GM18507 (cell line): Measurements from ENCODE around the gene GNL3.
A peak's percentile ranks its signal among the peaks of the same experiment; 100 is the strongest.
"Not testable (repeated sequence)": the region's sequence is repeated elsewhere in the genome, so short reads cannot be mapped to it uniquely, and the experiment has no call there.

Experiments used
- DNase-seq: peaks from one replicate; pipeline ENCODE4 v3.0.0; 2011; ENCODE audit warnings: low read depth; ENCODE audit not compliant: insufficient read length; ENCODE audit errors: extremely low spot score
- FAIRE-seq: peaks from 2 replicates; lab custom pipeline; 2011; peaks lifted over from hg19 to GRCh38; lab: Jason Lieb, UNC

The GNL3 gene, protein sequence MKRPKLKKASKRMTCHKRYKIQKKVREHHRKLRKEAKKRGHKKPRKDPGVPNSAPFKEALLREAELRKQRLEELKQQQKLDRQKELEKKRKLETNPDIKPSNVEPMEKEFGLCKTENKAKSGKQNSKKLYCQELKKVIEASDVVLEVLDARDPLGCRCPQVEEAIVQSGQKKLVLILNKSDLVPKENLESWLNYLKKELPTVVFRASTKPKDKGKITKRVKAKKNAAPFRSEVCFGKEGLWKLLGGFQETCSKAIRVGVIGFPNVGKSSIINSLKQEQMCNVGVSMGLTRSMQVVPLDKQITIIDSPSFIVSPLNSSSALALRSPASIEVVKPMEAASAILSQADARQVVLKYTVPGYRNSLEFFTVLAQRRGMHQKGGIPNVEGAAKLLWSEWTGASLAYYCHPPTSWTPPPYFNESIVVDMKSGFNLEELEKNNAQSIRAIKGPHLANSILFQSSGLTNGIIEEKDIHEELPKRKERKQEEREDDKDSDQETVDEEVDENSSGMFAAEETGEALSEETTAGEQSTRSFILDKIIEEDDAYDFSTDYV

GRCh38 chr3:52685709-52686691 lies at the start of gene GNL3, which contains the start of gene PBRM1:
GNL3 (plus strand) TSS chr3:52686032; CDS start chr3:52686093, 61 bp downstream.
PBRM1 (minus strand) TSS chr3:52685913.
- DNase-seq (peak; percentile 85), FAIRE-seq (peak; percentile 97)

DNA sequence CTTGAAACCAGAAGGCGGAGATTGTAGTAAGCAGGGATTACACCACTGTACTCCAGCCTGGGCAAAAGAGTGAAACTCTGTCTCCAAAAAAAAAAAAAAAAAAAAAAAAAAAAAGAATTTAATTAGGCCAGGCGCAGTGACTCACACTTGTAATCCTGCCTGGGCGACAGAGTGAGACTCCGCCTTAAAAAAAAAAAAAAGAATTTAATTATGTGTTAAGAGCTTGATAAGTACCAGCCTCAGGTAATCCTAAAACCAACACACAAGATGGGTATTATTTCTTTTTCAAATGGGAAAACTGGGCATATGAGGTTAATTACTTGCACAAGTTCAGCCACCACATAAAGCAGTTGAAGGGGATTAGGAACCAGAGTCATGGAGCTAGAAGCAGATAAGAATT lies 49.2 kb upstream of the GNL3 start:
- FAIRE-seq (no peak), DNase-seq (no peak)

DNA sequence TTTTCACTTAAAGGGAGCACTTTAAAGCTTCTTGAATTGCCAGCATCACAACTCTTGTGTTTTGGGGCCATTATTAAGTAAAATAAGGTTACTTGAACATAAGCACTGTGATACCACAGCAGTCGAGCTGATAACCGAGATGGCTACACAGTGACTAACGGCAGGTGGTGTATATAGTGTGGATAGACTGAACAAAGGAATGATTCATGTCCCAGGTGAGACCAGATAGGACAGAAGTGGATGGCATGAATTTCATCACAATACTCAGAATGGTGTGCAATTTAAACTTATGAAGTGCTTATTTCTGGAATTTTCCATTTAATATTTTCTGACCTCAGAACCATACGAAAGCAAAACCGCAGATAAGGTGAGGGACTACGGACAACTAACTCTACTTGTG lies 40.3 kb upstream of the GNL3 start:
- FAIRE-seq (no peak), DNase-seq (no peak)

GRCh38 chr3:52649461-52650210 lies 36.2 kb upstream of the GNL3 start:
- no peak for DNase-seq

GRCh38 chr3:52650439-52650838 lies 35.4 kb upstream of the GNL3 start:
- FAIRE-seq (no peak), DNase-seq (no peak)

More at GRCh38 chr3:52649461-52650210, 36.2 kb upstream of the GNL3 start:
- FAIRE-seq = no peak

DNA sequence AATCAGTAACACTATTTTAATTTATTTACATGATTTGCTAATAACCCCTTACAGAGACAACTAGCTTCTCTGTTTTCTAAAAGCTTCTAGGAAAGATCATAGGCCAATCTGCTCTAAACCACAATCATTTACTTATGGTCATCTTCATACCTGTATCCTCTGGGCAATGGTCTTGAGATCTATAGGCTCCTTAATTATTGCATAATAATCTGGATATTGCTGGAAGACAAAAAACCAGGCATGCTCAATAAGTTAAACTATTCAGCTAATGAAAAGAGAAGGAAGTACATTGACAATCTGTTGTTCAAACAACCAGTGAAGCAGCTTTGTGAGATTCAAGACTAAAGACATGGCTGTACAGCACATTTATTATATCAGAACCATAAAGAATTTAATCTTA lies 34.2 kb upstream of the GNL3 start:
- FAIRE-seq (no peak), DNase-seq (no peak)

DNA sequence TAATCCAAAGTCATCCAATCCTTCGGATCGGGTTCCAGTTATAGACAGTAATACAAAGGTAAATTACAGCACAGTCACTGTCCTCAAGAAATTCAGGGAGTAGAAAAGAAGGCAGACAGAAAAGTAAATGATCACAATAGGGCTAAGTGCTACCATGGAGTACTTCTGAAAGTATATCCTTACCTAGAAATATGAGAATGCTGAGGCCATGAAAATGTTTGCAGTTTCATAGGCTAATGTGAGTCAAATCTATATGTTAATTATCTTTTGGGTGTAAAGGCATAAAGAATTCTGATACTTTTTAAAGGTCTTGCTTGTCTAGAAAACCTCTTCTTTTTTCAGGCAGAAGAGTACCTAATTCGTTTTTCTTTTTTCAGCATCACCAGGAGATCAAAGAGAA lies 29.9 kb upstream of the GNL3 start:
- no peak for DNase-seq
- no peak for FAIRE-seq

DNA sequence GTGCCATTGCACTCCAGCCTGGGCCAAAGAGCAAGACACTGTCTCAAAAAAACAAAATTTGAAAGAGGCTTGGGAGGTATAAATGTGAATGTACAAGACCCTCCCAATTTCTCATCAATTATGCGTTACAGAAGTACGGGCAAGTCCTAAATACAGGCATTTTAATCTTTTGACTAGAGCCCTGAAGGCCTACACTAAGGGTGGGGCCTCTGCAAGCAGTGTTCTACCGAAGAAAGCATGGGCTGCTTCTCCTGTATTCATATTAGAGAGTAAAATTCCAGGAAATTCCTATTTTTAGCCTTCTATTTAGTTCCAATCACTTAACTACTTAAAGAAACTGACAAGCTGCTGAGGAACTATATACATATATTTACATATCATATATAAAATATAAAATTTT lies 25.8 kb upstream of the GNL3 start:
- no peak for FAIRE-seq
- DNase-seq = no peak

- FAIRE-seq = no peak
- no peak for DNase-seq
Measured at GRCh38 chr3:52663098-52663497, 22.7 kb upstream of the GNL3 start.

- DNase-seq (peak; percentile 11), FAIRE-seq (peak; percentile 74)
Measured at GRCh38 chr3:52670621-52671521, 15.0 kb upstream of the GNL3 start.

- FAIRE-seq (peak; percentile 15), DNase-seq (no peak)
Measured at GRCh38 chr3:52671676-52672075, 14.2 kb upstream of the GNL3 start.

DNA sequence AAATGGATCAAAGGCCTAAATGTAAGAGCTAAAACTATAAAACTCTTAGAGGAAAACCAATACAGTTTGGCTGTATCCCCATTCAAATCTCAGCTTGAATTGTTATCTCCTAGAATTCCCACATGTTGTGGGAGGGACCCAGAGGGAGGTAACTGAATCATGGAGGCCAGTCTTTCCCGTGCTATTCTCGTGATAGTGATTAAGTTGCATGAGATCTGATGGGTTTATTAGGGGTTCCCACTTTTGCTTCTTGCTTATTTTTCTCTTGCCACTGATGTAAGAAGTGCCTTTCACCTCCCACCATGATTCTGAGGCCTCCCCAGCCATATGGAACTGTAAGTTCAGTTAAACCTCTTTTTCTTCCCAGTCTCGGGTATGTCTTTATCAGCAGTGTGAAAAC lies 9.6 kb upstream of the GNL3 start:
- FAIRE-seq, DNase-seq: not testable (repeated sequence)

GRCh38 chr3:52678265-52679198 lies 7.3 kb upstream of the GNL3 start:
- no peak for FAIRE-seq
- DNase-seq = no peak

- DNase-seq (no peak), FAIRE-seq (no peak)
Measured at GRCh38 chr3:52679199-52679538, 6.7 kb upstream of the GNL3 start.

DNA sequence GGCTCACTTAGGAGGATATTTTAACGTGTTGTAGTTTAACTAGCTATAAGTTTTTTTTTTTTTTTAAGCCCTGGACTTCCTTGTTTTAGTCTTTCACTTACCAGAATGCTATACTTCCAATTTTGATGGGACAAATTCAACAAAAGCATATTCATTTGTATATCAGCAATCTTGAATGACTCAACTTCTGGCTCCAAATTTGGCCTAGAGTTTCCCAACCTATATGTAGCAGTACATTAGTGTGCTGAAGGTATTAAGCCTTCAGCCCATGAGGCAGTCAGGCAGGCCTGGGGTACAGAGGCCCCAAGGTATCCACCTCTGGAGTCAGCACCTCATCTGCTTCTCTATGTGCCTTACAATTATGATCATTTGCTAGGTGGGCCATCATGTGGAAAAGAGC lies 6.0 kb upstream of the GNL3 start:
- no peak for FAIRE-seq
- DNase-seq = no peak

DNA sequence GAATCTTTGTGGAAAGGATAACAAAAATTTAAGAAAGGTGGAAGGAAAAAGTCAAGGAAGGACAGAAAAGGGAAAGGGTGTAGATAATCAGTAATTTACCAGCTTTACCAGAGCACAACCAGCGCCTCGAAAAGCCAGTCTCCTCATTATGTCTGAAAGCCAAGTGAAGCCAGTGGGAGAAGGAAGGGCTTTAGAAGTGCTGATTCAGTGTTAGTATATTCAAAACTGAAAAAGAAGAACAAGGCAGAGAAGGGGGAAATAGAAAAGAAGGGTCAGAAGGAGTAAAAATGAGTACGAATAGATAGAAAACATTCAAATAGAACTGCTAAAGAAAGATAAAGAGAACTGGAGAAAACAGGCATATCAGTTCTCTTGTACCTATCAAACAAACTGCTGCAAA lies 4.2 kb upstream of the GNL3 start:
- no peak for FAIRE-seq
- DNase-seq = no peak

GRCh38 chr3:52682016-52682415 lies 3.8 kb upstream of the GNL3 start:
- FAIRE-seq = peak; percentile 53
- DNase-seq = no peak
